Inflammatory macrophage treated with lipopolysaccharide for 1 hour (primary cell): Measurements from ENCODE around the gene APPL1.
A peak's percentile ranks its signal among the peaks of the same experiment; 100 is the strongest.

Source experiments
- DNase-seq, 2 donors: peaks; one replicate each; pipeline ENCODE4 v3.0.0-alpha.2; 2020 to 2022

APPL1 gene, protein sequence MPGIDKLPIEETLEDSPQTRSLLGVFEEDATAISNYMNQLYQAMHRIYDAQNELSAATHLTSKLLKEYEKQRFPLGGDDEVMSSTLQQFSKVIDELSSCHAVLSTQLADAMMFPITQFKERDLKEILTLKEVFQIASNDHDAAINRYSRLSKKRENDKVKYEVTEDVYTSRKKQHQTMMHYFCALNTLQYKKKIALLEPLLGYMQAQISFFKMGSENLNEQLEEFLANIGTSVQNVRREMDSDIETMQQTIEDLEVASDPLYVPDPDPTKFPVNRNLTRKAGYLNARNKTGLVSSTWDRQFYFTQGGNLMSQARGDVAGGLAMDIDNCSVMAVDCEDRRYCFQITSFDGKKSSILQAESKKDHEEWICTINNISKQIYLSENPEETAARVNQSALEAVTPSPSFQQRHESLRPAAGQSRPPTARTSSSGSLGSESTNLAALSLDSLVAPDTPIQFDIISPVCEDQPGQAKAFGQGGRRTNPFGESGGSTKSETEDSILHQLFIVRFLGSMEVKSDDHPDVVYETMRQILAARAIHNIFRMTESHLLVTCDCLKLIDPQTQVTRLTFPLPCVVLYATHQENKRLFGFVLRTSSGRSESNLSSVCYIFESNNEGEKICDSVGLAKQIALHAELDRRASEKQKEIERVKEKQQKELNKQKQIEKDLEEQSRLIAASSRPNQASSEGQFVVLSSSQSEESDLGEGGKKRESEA

DNA sequence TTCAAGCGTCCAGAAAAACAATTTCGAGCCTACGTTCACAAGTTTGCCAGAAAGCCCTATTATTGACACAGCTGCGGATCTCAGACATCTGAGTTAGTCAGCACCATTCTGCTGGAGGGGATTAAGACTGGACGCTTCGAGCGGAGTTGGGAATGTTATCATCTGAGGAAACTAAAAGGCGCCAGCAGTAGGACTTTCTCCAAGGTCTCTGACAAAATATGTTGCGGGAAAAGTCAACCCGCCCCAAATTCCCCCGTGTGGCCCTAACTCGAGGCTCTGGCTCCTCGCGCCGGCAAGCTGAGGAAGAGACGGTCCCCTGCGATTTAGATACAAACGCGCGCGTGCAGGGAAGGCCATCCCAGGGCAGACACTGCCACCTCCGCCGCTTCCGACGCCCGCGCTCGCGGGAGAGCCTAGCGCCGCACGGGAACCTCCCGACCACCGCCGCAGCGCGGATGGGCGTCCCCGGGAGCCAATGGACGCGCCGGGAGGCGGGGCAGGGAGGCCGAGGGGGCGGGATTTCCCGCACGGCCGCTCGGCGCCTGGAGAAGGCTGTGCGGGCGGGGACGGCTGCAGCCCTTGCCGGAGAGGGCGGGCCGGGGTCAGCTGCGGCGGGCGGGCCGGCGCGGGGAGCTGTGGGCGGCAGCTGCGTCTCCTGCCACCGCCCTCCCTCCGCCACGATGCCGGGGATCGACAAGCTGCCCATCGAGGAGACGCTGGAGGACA lies at the start of gene APPL1:
Gene APPL1, plus strand, starts transcription at position 526 of the 726 bp plus-strand sequence. Its CDS starts 155 bp downstream, at position 681.
- DNase-seq, result peak; percentile 88 to 95

DNA sequence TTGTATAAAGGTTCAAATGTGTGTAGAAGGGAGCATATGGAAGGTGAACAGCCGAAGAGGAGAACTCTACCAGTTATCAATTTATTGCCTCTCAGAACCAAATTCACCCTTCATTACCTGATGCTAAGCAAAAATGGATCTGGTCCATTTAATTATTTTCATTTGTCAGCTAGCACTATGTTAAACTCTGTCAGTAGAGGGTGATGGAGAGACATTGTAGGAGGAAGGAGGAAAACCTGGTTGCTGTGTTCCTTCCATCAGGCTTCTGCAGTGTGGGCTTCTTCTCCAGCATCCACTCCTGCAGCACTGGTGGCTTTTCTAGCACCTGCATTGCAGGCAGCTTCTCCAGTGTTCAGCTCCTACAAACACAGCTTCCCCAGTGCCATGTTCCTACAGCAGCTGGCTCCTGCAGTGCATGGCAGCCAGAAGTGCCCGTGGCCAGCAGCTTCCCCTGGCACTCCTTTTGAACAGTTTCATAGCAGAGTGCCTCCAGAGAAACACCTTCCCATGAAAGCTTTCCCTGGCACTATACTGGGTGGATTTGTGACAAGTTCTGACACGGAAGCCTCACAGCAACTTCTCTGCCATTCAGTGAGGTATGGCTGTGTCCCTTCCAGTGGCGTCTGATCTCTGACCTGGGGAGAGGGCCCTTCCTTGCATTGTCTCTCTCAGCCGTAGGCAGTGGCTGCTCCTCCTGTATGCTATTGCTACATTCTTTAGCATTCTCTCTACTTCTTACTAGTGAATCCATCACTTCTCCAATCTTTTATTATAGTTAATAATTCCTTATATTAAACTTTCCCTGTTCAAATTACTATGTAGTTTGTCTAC lies 47.7 kb upstream of the APPL1 start:
- DNase-seq, result no peak

DNA sequence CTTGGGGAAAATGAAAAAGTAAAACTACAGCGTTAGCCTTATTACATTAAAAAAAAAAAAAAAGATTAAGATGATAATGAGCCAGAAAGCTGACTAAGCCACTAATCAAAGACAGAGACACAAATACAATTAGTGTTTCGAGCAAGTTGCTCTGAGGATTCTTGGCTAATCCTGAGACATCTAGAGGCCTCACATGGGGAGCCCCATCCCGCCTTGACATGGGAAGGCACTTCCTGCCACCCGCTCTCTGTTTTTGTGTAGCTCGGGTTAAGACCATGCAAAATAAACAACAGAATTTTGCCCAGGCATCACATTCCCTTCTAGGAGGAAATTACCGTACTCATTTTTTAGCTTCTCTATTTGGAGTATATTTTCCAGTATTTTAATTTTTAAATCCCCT lies 43.0 kb upstream of the APPL1 start:
- no peak for DNase-seq

DNA sequence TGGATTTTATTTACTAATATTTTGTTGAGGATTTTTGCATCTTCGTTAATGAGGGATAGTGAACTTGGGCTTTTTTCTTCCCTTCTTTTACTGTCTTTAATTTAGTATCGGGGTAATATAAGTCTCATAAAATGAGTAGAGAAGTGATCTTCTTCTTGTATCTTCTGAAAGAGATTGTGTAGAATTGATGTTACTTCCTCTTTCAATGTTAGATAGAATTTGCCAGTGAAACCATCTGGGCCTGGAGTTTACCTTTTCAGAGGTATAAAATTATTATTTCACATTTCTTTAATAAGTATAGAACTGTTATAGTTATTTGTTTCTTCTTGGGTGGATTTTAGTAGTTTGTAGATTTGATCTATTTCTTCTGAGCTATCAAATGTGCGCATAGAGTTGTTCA lies 35.5 kb upstream of the APPL1 start:
- no peak for DNase-seq

DNA sequence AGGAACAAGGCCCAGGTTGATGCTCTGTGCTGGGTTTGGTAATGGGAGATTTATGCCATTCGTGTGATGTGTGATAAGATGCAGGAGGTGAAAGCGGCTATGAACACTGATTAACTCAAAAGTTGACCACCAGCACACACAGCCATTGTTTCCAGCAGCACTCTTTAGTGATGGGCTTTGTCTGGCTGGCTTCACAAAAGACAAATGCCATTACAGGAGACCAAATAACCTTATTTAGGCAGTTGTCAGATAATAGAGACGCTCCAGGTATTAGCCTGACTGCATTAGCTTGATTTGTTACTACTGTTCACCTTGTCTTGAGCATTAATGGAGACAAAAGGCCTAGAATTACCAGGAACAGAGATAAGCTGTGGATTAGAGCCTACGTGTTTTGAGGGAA lies 32.9 kb upstream of the APPL1 start:
- no peak for DNase-seq

DNA sequence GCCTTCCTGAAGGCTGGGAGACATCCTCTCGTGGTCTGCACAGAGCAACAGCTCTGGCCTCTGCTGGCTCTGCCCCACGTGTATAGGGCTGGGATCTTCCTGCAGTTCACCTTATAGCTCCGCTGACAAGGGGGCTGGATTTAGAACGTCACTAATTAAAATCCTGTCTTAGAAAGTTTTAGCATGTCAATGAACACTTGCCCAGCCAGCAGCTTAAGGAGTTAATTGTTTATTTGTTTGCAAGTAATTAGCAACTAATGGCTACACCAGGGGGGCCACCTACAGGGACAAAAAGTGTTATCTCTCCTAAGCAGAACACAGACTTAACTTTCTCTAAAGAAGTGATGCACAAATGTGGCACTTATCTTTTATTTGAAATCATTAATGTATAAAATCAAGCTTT lies 27.6 kb upstream of the APPL1 start, which contains the start of gene HESX1:
Gene HESX1, minus strand, starts transcription at position 84 of the 403 bp plus-strand sequence. Its CDS starts 60 bp downstream, at position 24.
- no peak for DNase-seq

DNA sequence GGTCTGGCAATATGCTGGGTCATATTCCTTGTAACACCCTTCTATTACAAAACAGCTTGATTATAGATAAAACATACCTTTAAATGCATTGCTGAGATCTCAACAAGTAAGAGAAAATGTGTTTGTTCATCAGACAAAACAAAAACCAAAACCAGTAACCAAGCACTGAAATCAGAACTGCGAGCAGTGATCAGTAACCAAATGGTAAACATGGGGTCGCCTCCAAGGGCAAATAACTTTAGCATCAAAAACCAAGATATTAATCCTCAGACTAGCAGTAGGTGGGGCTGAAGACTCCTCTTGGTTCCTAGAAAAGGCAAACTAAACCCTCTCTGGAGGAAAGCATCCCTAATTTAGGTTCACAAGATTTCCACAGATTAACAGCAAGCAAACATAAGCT lies 21.1 kb upstream of the APPL1 start:
- no peak for DNase-seq

DNA sequence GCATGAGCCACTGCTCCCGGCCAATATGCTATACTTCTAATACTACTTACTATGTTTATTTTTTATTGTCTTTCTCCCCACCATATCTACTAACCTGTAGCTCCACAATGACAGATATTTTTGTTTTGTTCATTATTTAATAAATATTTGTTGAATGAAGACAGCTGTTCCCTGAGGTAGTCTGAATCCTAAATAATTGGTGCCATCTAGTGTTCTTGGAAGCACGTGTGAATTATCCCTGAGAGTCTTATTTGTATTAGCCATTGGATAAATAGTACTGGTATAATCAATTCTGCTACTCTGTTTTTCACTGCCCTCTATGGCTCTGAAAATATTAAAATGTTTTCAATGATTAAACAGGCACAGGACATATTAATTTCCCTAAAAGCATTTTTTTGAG lies 5.6 kb upstream of the APPL1 start:
- peak in 1 of 2 donors; percentile 10 for DNase-seq

DNA sequence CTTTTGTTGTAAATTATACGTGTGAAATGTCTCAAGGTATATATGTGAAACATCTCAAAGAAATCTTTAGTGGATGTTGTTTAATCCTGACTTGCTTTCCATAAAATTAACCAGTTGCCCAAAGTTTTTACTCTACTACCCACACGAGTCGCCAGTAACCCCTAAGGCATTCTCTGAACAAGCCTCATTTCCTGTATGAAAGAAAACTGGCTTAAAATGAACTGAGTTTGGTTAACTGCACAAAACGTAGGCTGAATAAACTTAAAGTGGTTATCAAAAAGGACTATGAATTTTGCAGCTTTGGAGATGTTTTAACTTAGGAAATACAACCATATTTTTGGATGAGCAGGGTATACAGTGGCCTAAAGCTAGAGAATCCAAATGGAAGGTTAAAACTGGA lies 2.7 kb upstream of the APPL1 start:
- no peak for DNase-seq

DNA sequence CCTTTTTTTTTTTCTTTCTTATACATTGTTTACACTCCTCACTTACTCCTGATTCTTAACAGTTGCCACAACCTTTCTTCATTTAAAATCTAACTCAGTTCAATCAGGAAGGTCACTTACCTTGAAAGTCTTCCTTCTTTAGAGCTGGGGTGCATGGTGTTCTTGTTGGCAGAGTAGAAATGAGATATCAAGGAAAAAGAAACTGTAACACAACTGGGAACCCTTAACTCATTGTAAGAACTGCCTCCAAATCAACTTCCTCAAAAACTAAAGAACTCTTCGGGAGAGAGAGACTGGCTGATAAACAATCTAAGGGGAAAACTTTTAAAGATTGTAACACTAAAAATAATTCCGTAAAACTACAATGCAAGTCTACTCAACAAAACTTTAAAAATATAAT lies 1.4 kb upstream of the APPL1 start:
- DNase-seq, result peak; percentile 23 to 35

DNA sequence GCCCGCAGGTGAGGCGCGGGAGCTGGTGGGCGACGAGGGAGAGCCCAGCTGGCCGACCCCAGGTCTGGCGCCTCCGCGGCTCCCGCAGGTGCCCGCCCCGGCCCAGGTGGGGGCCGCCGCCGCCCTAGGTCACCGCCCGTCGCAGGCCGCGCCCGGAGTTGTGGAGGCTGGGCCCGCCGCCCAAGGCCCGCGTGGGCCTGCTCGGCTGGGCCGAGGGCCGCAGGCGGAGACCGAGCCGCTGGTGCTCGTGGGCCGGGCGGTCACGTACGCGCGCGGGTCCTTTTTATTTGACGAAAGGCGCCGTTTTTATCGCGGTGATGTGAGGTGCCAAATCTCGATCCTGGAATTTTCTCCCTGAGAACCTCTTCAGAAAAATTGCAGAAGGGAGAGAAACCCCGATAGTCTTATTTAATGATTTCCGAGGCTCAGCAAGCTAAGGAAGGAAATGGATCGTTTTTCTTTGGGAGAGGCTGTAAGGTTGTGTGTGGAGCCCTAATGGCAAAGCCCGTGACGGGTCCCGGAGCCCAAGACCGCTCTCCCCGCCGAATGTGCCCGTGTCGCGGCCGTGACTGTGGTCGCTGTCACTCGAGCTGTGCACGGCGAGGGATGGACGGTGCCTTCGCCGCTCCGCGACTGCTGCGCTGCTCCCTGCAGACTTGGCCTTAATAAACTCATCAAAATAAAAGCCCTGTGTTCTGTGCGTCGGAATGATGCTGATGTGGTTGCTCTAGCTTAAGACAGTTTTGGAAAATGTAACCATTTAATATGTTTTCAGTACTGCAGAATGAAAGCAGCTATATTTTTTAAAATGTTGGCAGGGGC lies 612 bp downstream of the APPL1 start:
- peak; percentile 27 for DNase-seq

DNA sequence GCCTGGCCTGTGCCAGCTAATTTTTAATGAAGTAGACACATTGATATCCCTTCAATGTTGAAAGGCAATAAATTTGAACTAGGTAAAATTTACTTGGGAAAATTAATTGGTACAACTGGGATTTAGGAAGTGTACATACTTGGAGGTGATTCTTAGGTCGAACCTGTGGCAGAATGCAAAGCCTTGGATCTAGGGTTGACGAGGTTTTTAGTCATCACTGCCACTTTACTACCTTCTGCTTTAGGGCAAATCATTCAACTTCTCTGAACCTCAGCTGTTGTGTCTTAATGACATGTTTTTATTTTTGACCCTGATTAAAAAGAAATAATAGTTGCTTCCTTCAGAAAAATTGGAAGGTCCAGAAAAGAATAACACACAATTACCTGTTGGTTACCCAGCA lies 2.5 kb downstream of the APPL1 start:
- no peak for DNase-seq

DNA sequence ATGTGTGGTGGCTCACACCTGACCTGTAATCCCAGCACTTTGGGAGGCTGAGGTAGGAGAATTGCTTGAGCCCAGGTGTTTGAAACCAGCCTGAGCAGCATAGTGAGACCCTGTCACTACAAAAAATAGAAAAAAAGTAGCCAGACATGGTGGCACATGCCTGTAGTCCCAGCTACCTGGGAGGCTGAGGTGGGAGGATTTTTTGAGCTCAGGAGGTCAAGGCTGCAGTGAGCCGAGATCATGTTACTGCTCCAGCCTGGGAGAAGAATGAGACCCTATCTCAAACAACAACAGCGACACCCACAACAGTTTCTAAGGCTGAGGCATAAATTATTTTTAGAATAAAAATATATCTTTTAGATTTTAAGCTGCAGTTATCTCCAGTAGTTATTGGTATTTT lies 6.3 kb downstream of the APPL1 start:
- DNase-seq, result no peak

DNA sequence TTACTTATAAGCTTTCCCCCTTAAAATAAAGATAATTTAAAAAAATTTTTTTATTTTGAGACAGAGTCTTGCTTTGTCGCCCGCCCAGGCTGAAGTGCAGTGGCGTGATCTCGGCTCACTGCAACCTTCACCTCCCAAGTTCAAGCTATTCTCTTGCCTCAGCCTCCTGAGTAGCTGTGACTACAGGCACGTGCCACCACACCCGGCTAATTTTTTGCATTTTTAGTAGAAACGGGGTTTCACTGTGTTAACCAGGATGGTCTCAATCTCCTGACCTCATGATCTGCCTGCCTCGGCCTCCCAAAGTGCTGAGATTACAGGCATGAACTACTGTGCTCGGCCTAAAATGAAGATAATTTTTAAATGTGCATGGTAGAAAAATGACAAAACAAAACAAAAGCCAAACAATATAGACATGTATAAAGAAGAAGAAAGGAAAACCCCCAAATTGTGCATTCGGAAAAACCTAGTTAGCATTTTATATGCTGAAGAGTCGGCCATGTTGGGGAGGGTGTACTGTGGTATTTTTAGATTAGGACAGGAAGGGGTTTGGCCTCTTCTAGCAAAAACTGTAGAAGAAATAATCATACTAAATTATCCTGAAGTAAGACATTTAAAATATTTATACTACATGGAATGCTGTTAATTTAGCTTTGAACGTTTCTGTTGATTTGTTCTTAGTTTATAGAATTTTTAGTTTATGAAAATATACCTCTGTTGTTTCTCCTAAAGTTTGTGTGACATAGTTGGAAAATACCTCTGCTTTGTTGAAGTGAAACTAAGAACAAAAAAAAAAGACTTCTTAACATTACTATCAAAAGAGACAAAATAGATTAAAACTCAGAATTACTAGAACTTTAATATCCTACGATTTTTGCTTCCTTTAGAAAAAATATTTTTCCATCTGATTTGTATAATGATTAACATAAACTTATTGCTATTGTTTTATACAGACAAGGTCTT lies 7.4 kb downstream of the APPL1 start:
- DNase-seq, result no peak

DNA sequence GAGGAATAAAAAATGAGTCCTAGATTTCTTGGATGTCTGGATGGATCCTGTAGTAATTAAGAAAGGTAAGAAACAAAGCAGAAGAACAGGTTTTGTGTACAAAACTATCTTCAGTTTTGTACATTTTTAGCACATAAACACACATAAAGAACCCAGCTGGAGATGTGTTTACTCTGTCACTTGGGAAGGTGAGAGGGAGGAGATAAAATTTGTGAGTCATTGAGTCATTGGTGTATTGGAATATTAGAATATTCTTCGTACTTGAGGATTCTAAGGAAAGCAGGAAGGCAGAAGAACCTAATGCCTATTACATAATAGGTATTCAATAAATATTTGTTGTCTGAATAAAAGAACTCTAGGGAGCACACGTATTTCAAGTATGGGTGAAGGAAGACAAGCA lies 17.4 kb downstream of the APPL1 start:
- no peak for DNase-seq

DNA sequence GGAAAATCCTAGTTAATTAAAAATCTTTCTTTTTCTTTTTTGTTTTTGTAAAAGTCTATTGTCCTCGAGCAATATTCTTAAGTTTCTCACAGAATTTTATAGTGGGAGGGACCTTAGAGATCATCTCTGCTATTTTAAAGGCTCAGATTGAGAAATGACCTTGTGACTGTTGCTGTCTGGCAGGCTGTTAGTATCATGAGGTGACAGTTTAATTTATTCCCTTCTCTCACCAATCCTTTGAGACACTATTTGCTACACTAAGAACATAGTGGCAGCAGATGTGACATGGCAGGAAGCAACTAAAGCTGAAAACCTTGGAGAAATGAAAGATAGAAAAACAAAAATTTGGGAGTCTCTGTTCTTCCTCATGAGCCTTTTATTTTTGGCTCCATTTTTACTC lies 24.9 kb downstream of the APPL1 start:
- DNase-seq, result peak in 1 of 2 donors; percentile 43

DNA sequence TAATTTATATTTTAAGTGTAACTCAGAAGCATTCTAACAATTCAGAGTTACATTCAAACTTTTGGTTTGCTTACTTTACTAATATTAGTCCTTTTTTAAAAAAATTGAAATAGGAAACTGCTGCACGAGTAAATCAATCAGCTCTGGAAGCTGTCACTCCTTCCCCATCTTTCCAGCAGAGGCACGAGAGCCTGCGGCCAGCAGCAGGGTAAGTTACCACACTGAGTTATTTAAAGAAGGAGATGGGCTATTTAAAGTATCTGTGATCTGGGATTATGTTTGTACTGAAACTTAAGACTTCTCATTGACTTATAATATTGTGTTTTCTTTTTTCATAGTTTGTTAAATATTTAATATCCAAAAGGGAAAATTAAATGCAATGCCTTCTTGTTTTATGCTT lies 29.3 kb downstream of the APPL1 start:
- DNase-seq, result no peak

DNA sequence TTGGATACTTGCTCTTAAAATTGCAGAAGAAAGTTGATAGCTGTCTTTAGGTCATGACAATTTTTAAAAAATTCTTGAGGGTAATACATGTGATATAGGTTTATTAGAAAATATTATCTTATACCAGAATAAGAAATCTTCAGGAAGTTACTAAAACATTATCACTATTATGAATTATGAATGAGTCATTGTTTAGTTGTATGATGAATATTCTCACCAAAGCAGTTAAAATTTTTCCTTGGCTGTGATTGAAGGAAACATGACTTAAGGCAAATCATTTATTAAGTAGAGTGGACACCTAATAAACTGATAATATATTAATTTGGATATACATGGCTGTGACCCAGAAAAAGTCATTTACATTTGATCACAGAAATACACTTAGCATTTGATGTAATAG lies 30.1 kb downstream of the APPL1 start:
- DNase-seq, result no peak

DNA sequence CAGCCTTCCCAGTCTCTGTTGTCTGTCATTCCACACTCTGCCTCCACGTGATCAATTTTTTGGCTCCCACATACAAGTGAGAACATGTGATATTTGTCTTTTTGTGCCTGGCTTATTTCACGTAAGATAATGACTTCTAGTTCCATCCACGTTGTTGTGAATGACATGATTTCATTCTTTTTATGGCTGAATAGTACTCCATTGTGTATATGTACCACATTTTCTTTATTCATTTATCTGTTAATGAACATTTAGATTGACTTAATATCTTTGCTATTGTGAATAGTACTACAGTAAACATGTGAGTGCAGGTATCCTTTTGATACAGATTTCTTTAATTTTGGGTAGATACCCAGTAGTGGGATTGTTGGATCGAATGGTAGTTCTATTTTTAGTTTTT lies 33.6 kb downstream of the APPL1 start:
- no peak for DNase-seq

DNA sequence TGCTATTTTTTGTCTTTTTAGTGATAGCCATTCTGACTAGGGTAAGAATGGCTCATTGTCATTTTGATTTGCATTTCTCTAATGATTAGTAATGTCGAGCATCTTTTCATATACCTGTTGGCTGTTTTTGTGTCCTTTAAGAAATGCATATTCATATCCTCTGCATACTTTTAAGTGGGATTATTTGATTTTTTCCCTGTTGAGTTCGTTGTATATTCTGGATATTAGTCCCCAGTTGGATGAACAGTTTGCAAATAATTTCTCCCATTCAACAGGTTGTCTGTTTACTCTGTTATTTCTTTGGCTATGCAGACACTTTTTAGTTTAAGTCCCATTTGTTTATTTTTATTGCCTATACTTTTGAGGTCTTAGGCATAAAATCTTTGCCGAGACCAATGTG lies 34.4 kb downstream of the APPL1 start:
- no peak for DNase-seq

DNA sequence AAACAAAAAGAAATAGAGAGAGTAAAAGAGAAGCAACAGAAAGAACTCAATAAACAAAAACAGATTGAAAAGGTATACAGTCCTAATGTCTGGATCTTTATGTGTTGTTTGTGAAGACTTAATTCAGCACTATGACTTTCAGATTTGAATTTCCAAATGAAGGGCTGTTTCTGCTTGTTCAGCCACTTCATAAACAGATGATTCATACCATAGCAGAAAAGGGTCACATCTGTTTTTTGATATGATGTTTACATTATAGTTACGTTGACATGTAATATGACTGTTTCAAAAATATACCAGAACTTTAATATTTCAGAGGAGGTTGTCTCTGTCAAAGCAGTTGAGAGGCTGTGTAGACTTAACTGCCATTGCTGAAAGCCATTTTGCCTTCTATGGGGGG lies 40.9 kb downstream of the APPL1 start:
- no peak for DNase-seq
